SK-N-SH treated with all-trans-retinoic acid at 6 μM for 48 hours (cell line): ENCODE data around the gene B4GALT2.
A peak's percentile ranks its signal among the peaks of the same experiment; 100 is the strongest.

ENCODE experiments used
- ATAC-seq: fragments of 200-7000 bp; cut with Tn5 transposase; 3 replicates; pipeline ENCODE4 v1.9.1; 2020; ENCODE audit warnings: mild to moderate bottlenecking, moderate library complexity
- ARNTL ChIP-seq: fragments of 450-650 bp; formaldehyde crosslinking; IDR thresholded peaks from 2 replicates; pipeline ENCODE4 v1.5.0; 2020; ENCODE audit warnings: low read depth, mild to moderate bottlenecking, moderate library complexity, borderline replicate concordance
- BACH2 ChIP-seq: fragments of 250-450 bp; sonication (Bioruptor Pico); IDR thresholded peaks from 2 replicates; pipeline ENCODE4 v1.9.0; 2021; ENCODE audit warnings: mild to moderate bottlenecking, borderline replicate concordance
- CSDC2 ChIP-seq: fragments of 250-450 bp; sonication (Bioruptor Pico); IDR thresholded peaks from 2 replicates; pipeline ENCODE4 v1.5.0; 2020; ENCODE audit warnings: mild to moderate bottlenecking, moderate library complexity
- ESRRG ChIP-seq: fragments of 250-450 bp; sonication (Bioruptor Pico); IDR thresholded peaks from 2 replicates; pipeline ENCODE4 v1.6.1; 2021; ENCODE audit warnings: mild to moderate bottlenecking
- GLIS3 ChIP-seq: fragments of 250-450 bp; sonication (Bioruptor Pico); IDR thresholded peaks from 2 replicates; pipeline ENCODE4 v1.5.0; 2020; ENCODE audit warnings: mild to moderate bottlenecking, moderate library complexity
- ISL1 ChIP-seq: fragments of 250-450 bp; sonication (Bioruptor Pico); IDR thresholded peaks from 2 replicates; pipeline ENCODE4 v2.1.2; 2022; ENCODE audit warnings: mild to moderate bottlenecking, moderate library complexity
- OSR1 ChIP-seq: fragments of 250-450 bp; sonication (Bioruptor Pico); IDR thresholded peaks from 2 replicates; pipeline ENCODE4 v1.8.0; 2022; ENCODE audit warnings: moderate library complexity, mild to moderate bottlenecking, inconsistent platforms
- POU6F1 ChIP-seq: fragments of 250-450 bp; sonication (Bioruptor Pico); IDR thresholded peaks from 2 replicates; pipeline ENCODE4 v1.8.0; 2021; ENCODE audit warnings: low read depth, mild to moderate bottlenecking, moderate library complexity, borderline replicate concordance
- PPARA ChIP-seq: fragments of 250-450 bp; sonication (Bioruptor Pico); IDR thresholded peaks from 2 replicates; pipeline ENCODE4 v1.5.0; 2020; ENCODE audit warnings: mild to moderate bottlenecking, borderline replicate concordance
- RARB ChIP-seq: fragments of 250-450 bp; sonication (Bioruptor Pico); IDR thresholded peaks from 2 replicates; pipeline ENCODE4 v1.8.0; 2021; ENCODE audit warnings: mild to moderate bottlenecking, moderate library complexity
- SNAI2 ChIP-seq: fragments of 250-450 bp; sonication (Bioruptor Pico); IDR thresholded peaks from 2 replicates; pipeline ENCODE4 v1.5.0; 2020; ENCODE audit warnings: mild to moderate bottlenecking, moderate library complexity
- ZC3H10 ChIP-seq: fragments of 250-450 bp; sonication (Bioruptor Pico); IDR thresholded peaks from 2 replicates; pipeline ENCODE4 v1.5.1; 2021; ENCODE audit warnings: mild to moderate bottlenecking, moderate library complexity
- ZNF565 ChIP-seq: fragments of 450-650 bp; formaldehyde crosslinking; conservative IDR thresholded peaks from 2 replicates; pipeline ENCODE4 v1.5.0; 2020; ENCODE audit warnings: low read depth, mild to moderate bottlenecking, moderate library complexity
- ZNF8 ChIP-seq: fragments of 450-650 bp; formaldehyde crosslinking; IDR thresholded peaks from 2 replicates; pipeline ENCODE4 v1.5.0; 2020; ENCODE audit warnings: mild to moderate bottlenecking, moderate library complexity
- TF ChIP-seq, protein P1 (sequence below): fragments of 250-450 bp; sonication (Bioruptor Pico); IDR thresholded peaks from 2 replicates; pipeline ENCODE4 v1.5.1; 2020; ENCODE audit warnings: low read depth, mild to moderate bottlenecking, moderate library complexity
- TF ChIP-seq, protein P2 (sequence below): fragments of 250-450 bp; sonication (Bioruptor Pico); IDR thresholded peaks from 2 replicates; pipeline ENCODE4 v1.5.0; 2020; ENCODE audit warnings: mild to moderate bottlenecking, moderate library complexity
- TF ChIP-seq, protein P3 (sequence below): fragments of 250-450 bp; sonication (Bioruptor Pico); IDR thresholded peaks from 2 replicates; pipeline ENCODE4 v1.8.0; 2020; ENCODE audit warnings: mild to moderate bottlenecking, moderate library complexity, borderline replicate concordance

B4GALT2 gene

DNA sequence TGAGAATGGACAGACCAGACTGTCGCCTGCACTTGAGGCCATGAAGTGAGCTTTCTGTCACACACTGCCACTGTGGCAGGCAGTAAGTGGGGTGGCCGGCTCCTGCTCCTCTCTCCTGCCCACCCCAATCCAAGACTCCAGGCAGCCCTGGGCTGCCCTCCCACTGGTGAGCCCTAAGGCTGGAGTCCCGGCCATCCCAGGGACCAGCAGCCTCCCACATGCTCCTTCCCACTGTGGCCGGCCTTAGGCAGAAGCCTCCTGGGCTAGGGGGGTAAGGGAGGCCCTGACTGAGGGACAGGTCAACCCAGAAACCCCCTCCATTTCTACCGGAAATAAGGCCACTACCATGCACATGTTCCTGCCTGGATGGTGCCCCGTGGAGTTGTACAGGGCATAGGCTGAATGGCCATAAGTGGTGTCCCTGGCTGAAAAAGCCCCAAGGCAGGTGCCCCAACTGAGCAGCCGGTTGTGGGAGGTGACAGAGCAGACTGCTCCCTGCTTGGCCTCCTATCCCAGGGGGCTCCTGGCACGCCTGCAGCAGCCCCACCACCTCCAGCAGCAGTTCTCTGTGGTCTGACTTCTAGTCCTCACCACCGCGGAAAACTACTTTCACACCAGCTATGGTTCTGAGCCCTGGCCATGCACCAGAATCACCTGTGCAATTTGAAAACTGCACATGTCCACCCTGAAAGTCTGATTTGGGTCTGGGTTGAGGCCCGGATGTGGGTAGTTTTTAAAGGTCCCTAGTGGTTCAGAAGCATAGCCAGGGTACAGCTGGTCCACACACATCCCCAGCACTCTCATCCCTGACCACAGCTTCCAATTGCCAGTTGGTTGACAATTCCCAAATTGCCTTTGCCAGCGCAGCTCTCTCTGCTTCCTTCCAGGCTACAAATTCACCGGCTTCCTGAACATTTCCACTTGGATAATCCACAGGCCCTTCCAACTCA lies 47.0 kb upstream of the B4GALT2 start (continued):
- TF ChIP-seq, protein P1, sequence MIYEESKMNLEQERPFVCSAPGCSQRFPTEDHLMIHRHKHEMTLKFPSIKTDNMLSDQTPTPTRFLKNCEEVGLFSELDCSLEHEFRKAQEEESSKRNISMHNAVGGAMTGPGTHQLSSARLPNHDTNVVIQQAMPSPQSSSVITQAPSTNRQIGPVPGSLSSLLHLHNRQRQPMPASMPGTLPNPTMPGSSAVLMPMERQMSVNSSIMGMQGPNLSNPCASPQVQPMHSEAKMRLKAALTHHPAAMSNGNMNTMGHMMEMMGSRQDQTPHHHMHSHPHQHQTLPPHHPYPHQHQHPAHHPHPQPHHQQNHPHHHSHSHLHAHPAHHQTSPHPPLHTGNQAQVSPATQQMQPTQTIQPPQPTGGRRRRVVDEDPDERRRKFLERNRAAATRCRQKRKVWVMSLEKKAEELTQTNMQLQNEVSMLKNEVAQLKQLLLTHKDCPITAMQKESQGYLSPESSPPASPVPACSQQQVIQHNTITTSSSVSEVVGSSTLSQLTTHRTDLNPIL (CRISPR knock-in tag) = no peak
- TF ChIP-seq RARB (CRISPR knock-in tag) = no peak
- no peak for TF ChIP-seq GLIS3
- no peak for TF ChIP-seq ISL1
- no peak for TF ChIP-seq ZNF565 (CRISPR knock-in tag)
- no peak for TF ChIP-seq BACH2 (CRISPR knock-in tag)
- TF ChIP-seq, protein P2, sequence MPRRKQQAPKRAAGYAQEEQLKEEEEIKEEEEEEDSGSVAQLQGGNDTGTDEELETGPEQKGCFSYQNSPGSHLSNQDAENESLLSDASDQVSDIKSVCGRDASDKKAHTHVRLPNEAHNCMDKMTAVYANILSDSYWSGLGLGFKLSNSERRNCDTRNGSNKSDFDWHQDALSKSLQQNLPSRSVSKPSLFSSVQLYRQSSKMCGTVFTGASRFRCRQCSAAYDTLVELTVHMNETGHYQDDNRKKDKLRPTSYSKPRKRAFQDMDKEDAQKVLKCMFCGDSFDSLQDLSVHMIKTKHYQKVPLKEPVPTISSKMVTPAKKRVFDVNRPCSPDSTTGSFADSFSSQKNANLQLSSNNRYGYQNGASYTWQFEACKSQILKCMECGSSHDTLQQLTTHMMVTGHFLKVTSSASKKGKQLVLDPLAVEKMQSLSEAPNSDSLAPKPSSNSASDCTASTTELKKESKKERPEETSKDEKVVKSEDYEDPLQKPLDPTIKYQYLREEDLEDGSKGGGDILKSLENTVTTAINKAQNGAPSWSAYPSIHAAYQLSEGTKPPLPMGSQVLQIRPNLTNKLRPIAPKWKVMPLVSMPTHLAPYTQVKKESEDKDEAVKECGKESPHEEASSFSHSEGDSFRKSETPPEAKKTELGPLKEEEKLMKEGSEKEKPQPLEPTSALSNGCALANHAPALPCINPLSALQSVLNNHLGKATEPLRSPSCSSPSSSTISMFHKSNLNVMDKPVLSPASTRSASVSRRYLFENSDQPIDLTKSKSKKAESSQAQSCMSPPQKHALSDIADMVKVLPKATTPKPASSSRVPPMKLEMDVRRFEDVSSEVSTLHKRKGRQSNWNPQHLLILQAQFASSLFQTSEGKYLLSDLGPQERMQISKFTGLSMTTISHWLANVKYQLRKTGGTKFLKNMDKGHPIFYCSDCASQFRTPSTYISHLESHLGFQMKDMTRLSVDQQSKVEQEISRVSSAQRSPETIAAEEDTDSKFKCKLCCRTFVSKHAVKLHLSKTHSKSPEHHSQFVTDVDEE (CRISPR knock-in tag) = no peak

DNA sequence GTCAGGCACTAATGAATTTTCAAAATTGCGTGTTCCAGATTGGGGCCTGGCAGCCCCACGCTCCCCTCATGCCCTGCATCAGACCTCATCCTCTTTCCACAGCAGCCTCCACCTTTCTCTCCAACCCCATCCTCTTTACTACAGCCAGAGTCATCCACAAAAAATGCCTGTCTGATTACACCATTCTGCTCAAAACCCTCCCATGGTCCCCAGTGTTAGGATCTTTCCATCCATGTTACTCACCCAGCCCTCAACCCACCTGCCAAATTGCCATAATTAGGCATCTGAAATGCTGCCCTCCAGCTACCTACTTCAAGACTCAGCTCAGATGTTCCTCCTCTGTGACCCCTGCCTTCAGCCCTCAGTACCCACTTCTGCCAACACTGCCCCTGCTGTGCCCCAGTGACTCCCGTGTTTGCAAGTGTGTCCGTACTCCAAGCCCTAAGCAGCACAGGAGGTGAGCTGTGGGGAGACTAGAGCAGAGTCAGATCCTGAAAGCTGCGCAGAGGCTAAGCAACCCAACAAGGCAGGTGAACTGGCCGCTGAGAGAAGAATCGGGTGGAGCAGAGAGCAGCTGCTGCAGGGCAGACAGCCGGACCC lies 46.1 kb upstream of the B4GALT2 start:
- peak; percentile 5; the same call in 1 of the 3 replicates for ATAC-seq
- no peak for TF ChIP-seq GLIS3
- TF ChIP-seq POU6F1 (CRISPR knock-in tag) = no peak
- TF ChIP-seq ZNF8 (CRISPR knock-in tag) = no peak
- TF ChIP-seq ESRRG (CRISPR knock-in tag) = no peak
- TF ChIP-seq ZC3H10 = no peak
- TF ChIP-seq CSDC2 = no peak
- TF ChIP-seq PPARA (CRISPR knock-in tag) = no peak
- TF ChIP-seq, protein P3, sequence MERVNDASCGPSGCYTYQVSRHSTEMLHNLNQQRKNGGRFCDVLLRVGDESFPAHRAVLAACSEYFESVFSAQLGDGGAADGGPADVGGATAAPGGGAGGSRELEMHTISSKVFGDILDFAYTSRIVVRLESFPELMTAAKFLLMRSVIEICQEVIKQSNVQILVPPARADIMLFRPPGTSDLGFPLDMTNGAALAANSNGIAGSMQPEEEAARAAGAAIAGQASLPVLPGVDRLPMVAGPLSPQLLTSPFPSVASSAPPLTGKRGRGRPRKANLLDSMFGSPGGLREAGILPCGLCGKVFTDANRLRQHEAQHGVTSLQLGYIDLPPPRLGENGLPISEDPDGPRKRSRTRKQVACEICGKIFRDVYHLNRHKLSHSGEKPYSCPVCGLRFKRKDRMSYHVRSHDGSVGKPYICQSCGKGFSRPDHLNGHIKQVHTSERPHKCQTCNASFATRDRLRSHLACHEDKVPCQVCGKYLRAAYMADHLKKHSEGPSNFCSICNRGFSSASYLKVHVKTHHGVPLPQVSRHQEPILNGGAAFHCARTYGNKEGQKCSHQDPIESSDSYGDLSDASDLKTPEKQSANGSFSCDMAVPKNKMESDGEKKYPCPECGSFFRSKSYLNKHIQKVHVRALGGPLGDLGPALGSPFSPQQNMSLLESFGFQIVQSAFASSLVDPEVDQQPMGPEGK (CRISPR knock-in tag) = no peak
- TF ChIP-seq SNAI2 = no peak
- TF ChIP-seq ARNTL (CRISPR knock-in tag) = no peak
- no peak for TF ChIP-seq RARB (CRISPR knock-in tag)
- TF ChIP-seq BACH2 (CRISPR knock-in tag) = no peak
- TF ChIP-seq, protein P2 (CRISPR knock-in tag) = no peak
- no peak for TF ChIP-seq OSR1 (CRISPR knock-in tag)
